H9 (cell line): ENCODE results near the gene FAM161A. TPM values are rescaled to one million over a fixed set of nuclear protein-coding genes. Genes with fewer than 3 reads are reported as not detected.

Experiments used
- DNase-seq: peaks from one replicate; pipeline ENCODE4 v3.0.0-alpha.2; 2017
- H2AFZ ChIP-seq: one replicate; pipeline ENCODE4 v1.6.1; 2013; ENCODE audit warnings: mild to moderate bottlenecking, low read length, control low read depth, moderate library complexity
- H2AK5ac ChIP-seq: 2 replicates; pipeline ENCODE4 v1.6.1; 2013; ENCODE audit warnings: low read length, control low read depth, mixed read lengths; ENCODE audit not compliant: insufficient read length
- H2BK120ac ChIP-seq: one replicate; pipeline ENCODE4 v1.6.1; 2013; ENCODE audit warnings: low read depth, mild to moderate bottlenecking, low read length, control low read depth, inconsistent platforms; ENCODE audit not compliant: poor library complexity, severe bottlenecking
- H2BK12ac ChIP-seq: 2 replicates; pipeline ENCODE4 v1.6.1; 2013; ENCODE audit warnings: low read length, control low read depth, mixed read lengths, low read depth; ENCODE audit not compliant: insufficient read length
- H2BK15ac ChIP-seq: 2 replicates; pipeline ENCODE4 v1.6.1; 2013; ENCODE audit warnings: low read depth, low read length, control low read depth
- H2BK20ac ChIP-seq: one replicate; pipeline ENCODE4 v1.6.1; 2013; ENCODE audit warnings: low read depth, mild to moderate bottlenecking, low read length, control low read depth, inconsistent platforms; ENCODE audit not compliant: poor library complexity, severe bottlenecking
- H2BK5ac ChIP-seq: 2 replicates; pipeline ENCODE4 v1.6.1; 2013; ENCODE audit warnings: low read length, control low read depth, mixed read lengths; ENCODE audit not compliant: insufficient read length
- H3K14ac ChIP-seq: 2 replicates; pipeline ENCODE4 v1.6.1; 2013; ENCODE audit warnings: low read length, control low read depth; ENCODE audit not compliant: insufficient read depth
- H3K18ac ChIP-seq: 2 replicates; pipeline ENCODE4 v1.6.1; 2013; ENCODE audit warnings: low read depth, mild to moderate bottlenecking, mixed read lengths, low read length, control low read depth; ENCODE audit not compliant: insufficient read length
- H3K23ac ChIP-seq: 2 replicates; pipeline ENCODE4 v1.6.1; 2013; ENCODE audit warnings: low read length, control low read depth, mixed read lengths, low read depth; ENCODE audit not compliant: insufficient read length
- H3K23me2 ChIP-seq: 2 replicates; pipeline ENCODE4 v1.6.1; 2013; ENCODE audit warnings: low read depth, mild to moderate bottlenecking, mixed read lengths, low read length, control low read depth; ENCODE audit not compliant: insufficient read length, poor library complexity, severe bottlenecking
- H3K27ac ChIP-seq: 2 replicates; pipeline ENCODE4 v1.5.1; 2013; ENCODE audit warnings: low read length, control low read depth, mixed read lengths, low read depth; ENCODE audit not compliant: insufficient read length
- H3K27me3 ChIP-seq: 2 replicates; pipeline ENCODE4 v1.6.1; 2013; ENCODE audit warnings: low read length, control low read depth, inconsistent platforms; ENCODE audit not compliant: insufficient read depth
- H3K4ac ChIP-seq: 2 replicates; pipeline ENCODE4 v1.6.1; 2013; ENCODE audit warnings: low read depth, mild to moderate bottlenecking, control low read depth, inconsistent platforms, low read length, moderate library complexity
- H3K4me1 ChIP-seq: 2 replicates; pipeline ENCODE4 v1.6.1; 2013; ENCODE audit warnings: low read length, control low read depth, inconsistent platforms; ENCODE audit not compliant: insufficient read depth
- H3K4me2 ChIP-seq: 2 replicates; pipeline ENCODE4 v1.6.1; 2013; ENCODE audit warnings: low read length, control low read depth, mixed read lengths; ENCODE audit not compliant: insufficient read length, insufficient read depth
- H3K56ac ChIP-seq: 2 replicates; pipeline ENCODE4 v1.6.1; 2013; ENCODE audit warnings: low read depth, mild to moderate bottlenecking, mixed read lengths, low read length, control low read depth; ENCODE audit not compliant: insufficient read length
- H3K79me1 ChIP-seq: 2 replicates; pipeline ENCODE4 v1.6.1; 2013; ENCODE audit warnings: low read depth, mild to moderate bottlenecking, moderate library complexity, low read length, control low read depth, inconsistent platforms; ENCODE audit not compliant: insufficient read depth, poor library complexity, severe bottlenecking
- H3K79me2 ChIP-seq: 2 replicates; pipeline ENCODE4 v1.6.1; 2013; ENCODE audit warnings: low read length, control low read depth, inconsistent platforms; ENCODE audit not compliant: insufficient read depth
- H3K9ac ChIP-seq: 2 replicates; pipeline ENCODE4 v1.6.1; 2013; ENCODE audit warnings: low read length, control low read depth, mixed read lengths; ENCODE audit not compliant: insufficient read length; ENCODE audit errors: extremely low read depth
- H3K9me3 ChIP-seq: one replicate; pipeline ENCODE4 v1.6.1; 2013; ENCODE audit warnings: low read depth, low read length, inconsistent platforms; ENCODE audit not compliant: control insufficient read depth
- H3T11ph ChIP-seq: one replicate; pipeline ENCODE4 v1.6.1; 2013; ENCODE audit warnings: mild to moderate bottlenecking, low read length, control low read depth, inconsistent platforms
- H4K20me1 ChIP-seq: one replicate; pipeline ENCODE4 v1.6.1; 2013; ENCODE audit not compliant: control insufficient read depth, insufficient read length, insufficient read depth
- H4K5ac ChIP-seq: 2 replicates; pipeline ENCODE4 v1.6.1; 2013; ENCODE audit warnings: low read depth, mild to moderate bottlenecking, mixed read lengths, low read length, control low read depth; ENCODE audit not compliant: insufficient read length
- H4K8ac ChIP-seq: replicated peaks from 2 replicates; pipeline ENCODE4 v1.6.1; 2013; ENCODE audit warnings: low read length, control low read depth, mixed read lengths, low read depth; ENCODE audit not compliant: insufficient read length
- H4K91ac ChIP-seq: 2 replicates; pipeline ENCODE4 v1.6.1; 2013; ENCODE audit warnings: low read depth, mild to moderate bottlenecking, moderate library complexity, mixed read lengths, low read length, control low read depth; ENCODE audit not compliant: insufficient read length
- H3K27ac Mint-ChIP-seq, 3 experiments: 2 replicates in 2 of 3; 3 replicates in 1 of 3; pipeline ENCODE4 v1.8.0; 2020 to 2021; ENCODE audit warnings: mixed read lengths in 3 of 3, mild to moderate bottlenecking in 1 of 3, moderate library complexity in 1 of 3
- H3K27me3 Mint-ChIP-seq: 2 replicates; pipeline ENCODE4 v1.8.0; 2021; ENCODE audit warnings: low read depth, mild to moderate bottlenecking, moderate library complexity, mixed read lengths
- H3K36me3 Mint-ChIP-seq, 3 experiments: 2 replicates in 2 of 3; 3 replicates in 1 of 3; pipeline ENCODE4 v1.8.0; 2020 to 2021; ENCODE audit warnings: low read depth in 3 of 3, mixed read lengths in 3 of 3; ENCODE audit not compliant: insufficient read depth in 1 of 3
- H3K4me1 Mint-ChIP-seq, 2 experiments: 2 replicates each; pipeline ENCODE4 v1.8.0; 2020; ENCODE audit warnings: mixed read lengths in 2 of 2
- H3K4me3 Mint-ChIP-seq, 2 experiments: 2 replicates in 1 of 2; 3 replicates in 1 of 2; pipeline ENCODE4 v1.8.0; 2020 to 2021; ENCODE audit warnings: mild to moderate bottlenecking in 2 of 2, mixed read lengths in 2 of 2, moderate library complexity in 1 of 2
- H3K9me3 Mint-ChIP-seq, 2 experiments: 2 replicates in 1 of 2; 3 replicates in 1 of 2; pipeline ENCODE4 v1.8.0; 2020; ENCODE audit warnings: mild to moderate bottlenecking in 2 of 2, mixed read lengths in 2 of 2, moderate library complexity in 1 of 2
- CTCF ChIP-seq: fragments of 200-600 bp; sonication (generic); conservative IDR thresholded peaks from 3 replicates; pipeline ENCODE4 v1.8.0; 2021; ENCODE audit warnings: antibody characterized with exemption, mild to moderate bottlenecking
- WGBS: extraction: QIAGEN DNeasy Blood & Tissue Kit; methylation state at CpG from one replicate; pipeline ENCODE4 v1.1.7; 2013; ENCODE audit warnings: missing lambda C conversion rate, low lambda C conversion rate, mixed read lengths; ENCODE audit not compliant: insufficient read length; ENCODE audit errors: extremely low coverage; 5-methylcytosine and 5-hydroxymethylcytosine counted together
- total RNA-seq: library from RNA; stranded (reverse); gene quantifications from 2 replicates; pipeline ENCODE4 v1.2.1, GENCODE V29; 2021

Gene FAM161A
- total RNA-seq, 1 experiment from 2014 or later: 15.8 TPM

- Histone ChIP-seq H2BK120ac (no peak overlapping the region), H2BK12ac (no peak overlapping the region), H2BK5ac (no peak overlapping the region), H3K4ac (no peak overlapping the region), H2BK15ac (no peak overlapping the region), H2AFZ (no peak overlapping the region), H4K5ac (no peak overlapping the region), H3K79me1 (no peaks in the 10 kb centered on the region), H3K18ac (no peak overlapping the region), H3K23ac (no peak overlapping the region), H4K8ac (no peak overlapping the region), H3K79me2 (no peaks in the 10 kb centered on the region), H3K4me1 (no peaks in the 10 kb centered on the region), H2AK5ac (no peak overlapping the region), H3K27ac (no peak overlapping the region), H3K9me3 (no peaks in the 10 kb centered on the region), H4K91ac (no peak overlapping the region), H2BK20ac (no peak overlapping the region), H4K20me1 (no peaks in the 10 kb centered on the region), H3K27me3 (no peaks in the 10 kb centered on the region), H3K23me2 (no peaks in the 10 kb centered on the region), H3T11ph (no peak overlapping the region), H3K56ac (no peak overlapping the region), H3K9ac (no peak overlapping the region), H3K14ac (no peak overlapping the region), H3K4me2 (no peak overlapping the region)
- Mint-ChIP-seq H3K4me1 (peaks cover 7 to 19% of the 10 kb centered on the region in 2 experiments), H3K27ac (no peak overlapping the region), H3K36me3 (peaks cover 0 to 7% (median 0%) of the 10 kb centered on the region in 3 experiments; a peak in 1 of 7 replicates), H3K4me3 (no peak overlapping the region), H3K9me3 (peaks cover 2 to 5% of the 10 kb centered on the region in 2 experiments; a peak in 2 of 5 replicates), H3K27me3 (peaks cover 6% of the 10 kb centered on the region)
- no peak for DNase-seq
- no CpG with 5 or more reads among the region's 4 CpGs for WGBS
- no peak for TF ChIP-seq CTCF
Observed at GRCh38 chr2:61802548-61802947, 51.3 kb downstream of the FAM161A start.
